GM12872 (cell line): ENCODE data around the gene ZNF524.

Source experiments
- TF ChIP-seq, protein P1 (sequence below): IDR thresholded peaks from 3 replicates; pipeline ENCODE4 v1.5.1; 2011; ENCODE audit warnings: low read depth, mild to moderate bottlenecking, low read length, moderate library complexity; ENCODE audit not compliant: insufficient read depth

ZNF524 gene

DNA sequence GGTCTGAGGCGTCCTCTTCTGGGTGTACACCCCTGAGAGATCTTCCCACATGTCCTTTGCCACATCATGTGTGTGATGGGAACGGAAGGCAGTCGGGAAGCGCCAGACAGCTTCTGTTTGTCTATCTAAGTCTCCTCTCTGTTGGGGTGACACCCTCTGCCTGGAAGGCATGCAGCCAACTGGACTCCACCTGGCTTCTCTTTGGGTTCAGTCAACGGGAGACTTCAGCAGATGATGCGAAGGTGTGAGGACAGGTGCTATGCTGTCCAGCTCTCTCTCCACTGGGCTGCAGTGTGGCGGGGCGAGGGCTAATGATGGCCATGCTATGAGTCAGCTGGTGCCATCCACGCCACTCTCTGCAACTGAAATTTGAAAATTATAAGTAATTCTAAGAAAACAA is 40.4 kb upstream of the ZNF524 start:
- TF ChIP-seq, protein P1, sequence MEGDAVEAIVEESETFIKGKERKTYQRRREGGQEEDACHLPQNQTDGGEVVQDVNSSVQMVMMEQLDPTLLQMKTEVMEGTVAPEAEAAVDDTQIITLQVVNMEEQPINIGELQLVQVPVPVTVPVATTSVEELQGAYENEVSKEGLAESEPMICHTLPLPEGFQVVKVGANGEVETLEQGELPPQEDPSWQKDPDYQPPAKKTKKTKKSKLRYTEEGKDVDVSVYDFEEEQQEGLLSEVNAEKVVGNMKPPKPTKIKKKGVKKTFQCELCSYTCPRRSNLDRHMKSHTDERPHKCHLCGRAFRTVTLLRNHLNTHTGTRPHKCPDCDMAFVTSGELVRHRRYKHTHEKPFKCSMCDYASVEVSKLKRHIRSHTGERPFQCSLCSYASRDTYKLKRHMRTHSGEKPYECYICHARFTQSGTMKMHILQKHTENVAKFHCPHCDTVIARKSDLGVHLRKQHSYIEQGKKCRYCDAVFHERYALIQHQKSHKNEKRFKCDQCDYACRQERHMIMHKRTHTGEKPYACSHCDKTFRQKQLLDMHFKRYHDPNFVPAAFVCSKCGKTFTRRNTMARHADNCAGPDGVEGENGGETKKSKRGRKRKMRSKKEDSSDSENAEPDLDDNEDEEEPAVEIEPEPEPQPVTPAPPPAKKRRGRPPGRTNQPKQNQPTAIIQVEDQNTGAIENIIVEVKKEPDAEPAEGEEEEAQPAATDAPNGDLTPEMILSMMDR: no peak

DNA sequence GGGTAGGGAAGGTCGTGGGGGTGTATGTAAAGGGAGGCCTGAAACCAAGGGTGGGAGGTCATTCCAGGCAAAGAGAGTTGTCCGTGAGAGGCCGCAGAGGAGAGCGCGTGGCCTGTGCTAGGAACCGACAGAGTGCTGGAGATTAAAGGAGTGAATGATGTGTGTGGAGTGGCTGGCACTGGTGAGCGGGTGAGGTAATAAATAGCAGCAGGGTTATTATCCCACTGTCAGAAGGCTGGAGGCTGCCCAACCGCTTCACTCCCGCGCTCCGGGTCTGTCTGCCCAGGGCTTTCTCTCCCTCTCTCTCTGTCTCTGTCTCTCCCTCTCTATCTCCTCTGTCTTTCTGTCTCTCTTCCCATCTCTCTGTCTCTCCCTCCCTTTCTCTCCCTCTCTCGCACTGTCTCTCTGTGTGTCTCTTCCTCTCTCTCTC is 36.8 kb upstream of the ZNF524 start:
- TF ChIP-seq, protein P1: no peak

DNA sequence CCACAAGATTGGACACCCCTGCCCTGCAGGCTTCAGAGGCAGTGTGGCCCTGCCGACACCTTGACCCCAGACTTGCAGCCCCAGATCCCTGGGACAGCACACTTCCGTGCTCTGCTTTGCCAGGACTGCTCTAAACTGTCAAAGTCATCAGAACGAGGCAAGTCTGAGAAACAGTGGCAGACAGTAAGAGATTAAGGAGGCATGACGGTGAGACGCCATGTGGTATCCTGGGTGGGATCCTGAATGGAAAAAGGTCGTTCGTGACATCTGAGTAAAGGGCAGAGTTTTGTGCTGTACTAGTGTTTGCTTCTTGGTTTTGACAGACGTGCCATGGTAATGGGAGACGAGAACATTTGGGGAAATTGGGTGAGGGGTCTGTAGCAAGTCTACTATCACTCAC is 33.3 kb upstream of the ZNF524 start:
- TF ChIP-seq, protein P1: no peak

DNA sequence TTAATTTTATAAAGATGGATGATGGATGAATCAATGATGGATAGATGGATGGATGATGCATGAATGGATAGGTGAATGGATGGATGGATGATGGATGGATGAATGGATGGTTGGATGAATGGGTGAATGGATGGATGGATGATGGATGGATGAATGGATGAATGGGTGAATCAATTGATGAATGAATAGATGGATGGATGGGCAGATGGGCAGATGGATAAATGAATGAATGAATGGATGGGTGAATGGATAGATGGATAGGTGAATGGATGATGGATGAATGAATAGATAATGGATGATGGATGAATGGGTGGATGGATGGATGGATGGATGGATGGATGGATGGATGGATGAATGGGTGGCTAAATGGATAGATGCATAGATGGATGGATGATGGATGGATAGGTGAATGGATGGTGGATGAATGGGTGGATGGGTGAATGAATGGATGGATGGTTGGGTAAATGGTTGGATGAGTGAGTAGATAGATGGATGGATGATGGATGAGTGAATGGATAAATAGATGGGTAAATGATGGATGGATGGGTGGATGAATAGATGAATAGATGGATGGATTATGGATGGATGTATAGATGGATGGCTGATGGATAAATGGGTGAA is 32.3 kb upstream of the ZNF524 start:
- TF ChIP-seq, protein P1: no peak

DNA sequence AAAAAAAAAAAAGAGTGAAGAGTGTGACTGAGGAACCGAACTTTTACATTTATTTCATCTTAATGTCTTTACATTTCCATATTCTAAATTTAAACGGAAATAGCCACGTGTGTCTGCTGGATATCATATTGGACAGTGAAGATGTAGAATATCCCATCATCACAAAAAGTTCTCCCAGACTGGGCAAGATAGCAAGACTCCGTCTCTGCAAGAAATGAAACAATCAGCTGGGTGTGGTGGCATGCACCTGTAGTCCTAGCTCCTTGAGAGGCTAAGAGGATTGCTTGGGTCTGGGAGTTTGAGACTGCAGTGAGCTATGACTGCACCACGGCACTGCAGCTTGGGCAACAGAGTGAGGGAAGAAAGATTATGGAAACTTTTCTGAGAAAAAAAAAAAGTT is 23.3 kb upstream of the ZNF524 start:
- TF ChIP-seq, protein P1: no peak

DNA sequence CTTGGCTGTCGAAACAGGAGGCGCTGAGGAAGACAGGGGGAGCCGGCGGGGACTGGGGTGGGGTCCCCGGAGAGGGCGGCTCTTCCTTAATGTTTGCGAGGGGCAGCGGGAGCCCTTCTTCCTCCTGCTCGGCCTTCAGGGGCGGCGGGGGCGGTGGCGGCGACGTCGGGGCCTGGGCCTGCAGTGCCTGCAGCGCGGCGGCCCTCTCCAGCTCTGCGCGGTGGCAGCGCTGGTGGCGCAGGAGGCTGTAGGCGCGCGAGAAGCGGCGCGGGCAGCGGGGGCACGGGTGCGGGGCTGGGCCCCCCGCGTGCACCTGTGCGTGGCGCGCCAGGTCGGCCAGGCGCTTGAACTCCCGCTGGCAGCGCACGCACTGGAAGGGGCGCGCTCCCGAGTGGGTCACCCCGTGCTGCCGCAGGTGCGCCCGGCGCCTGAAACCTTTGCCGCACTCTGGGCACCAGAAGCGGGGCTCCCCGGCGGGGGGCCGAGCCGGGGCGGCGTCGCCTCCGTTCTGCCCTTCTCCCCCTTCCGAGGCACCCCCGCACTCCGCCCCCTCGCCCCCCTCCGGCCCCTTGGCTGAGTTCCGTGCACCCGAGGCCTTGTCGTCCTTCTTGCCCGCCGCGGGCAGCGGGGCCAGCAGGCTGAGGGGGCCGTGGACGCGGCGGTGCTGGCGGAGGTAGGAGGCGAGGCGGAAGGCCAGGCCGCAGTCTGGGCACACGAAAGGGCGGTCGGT is 21.9 kb upstream of the ZNF524 start:
- TF ChIP-seq, protein P1: no peak

DNA sequence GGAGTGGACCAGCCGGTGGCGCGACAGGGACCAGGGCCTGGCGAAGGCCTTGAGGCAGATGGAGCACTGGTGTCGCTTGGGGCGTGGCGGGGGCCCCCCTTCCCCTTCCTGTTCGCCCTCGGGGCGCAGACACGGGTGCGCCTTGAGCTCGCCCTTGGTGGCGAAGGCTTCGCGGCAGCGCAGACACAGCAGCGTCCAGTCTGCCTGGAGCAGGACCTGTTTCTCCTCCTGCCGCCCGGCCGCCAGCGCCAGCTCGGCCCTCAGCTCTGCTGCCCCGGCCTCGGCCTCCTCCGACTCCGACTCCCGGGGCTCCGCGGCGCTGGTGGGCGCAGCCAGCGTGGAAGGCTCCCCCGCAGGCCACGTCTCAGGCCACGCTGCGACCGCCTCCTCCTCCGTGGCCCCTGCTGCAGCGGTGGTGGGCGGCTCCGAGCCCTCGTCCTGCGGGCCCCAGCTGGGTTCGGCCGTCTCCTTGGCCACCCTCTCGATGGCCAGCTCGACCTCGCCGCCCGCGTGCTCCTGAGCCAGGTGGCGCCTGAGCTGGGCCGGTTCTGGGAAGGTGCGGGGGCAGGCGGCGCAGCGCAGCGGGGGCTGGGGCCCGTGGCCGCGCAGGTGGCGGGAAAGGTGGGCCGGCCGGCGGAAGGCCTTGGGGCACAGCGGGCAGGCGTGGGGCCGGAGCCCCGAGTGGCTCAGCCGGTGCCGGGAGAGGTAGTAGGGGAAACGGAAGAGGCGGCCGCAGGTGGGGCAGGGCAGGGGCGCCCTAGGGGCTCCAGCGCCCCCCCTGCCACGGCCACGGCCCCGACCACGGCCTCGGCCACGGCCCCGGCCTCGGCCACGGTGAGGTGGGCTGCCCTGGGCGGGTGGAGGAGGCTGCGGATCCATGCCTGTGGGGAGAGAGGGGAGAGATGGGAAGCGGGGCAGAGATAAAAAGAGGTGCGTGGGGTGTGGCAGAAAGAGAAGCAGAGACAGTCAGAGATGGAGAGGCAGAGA is 21.0 kb upstream of the ZNF524 start:
- TF ChIP-seq, protein P1: no peak
